T-helper 1 cell (primary cell): ENCODE measurements around the gene VWA3A.
"Not testable (repeated sequence)": the region's sequence is repeated elsewhere in the genome, so short reads cannot be mapped to it uniquely, and the experiment has no call there.

Experiments used
- DNase-seq, 5 donors: peaks; one replicate each; pipeline ENCODE4 v3.0.0-alpha.2; 2012 to 2020

VWA3A gene

GRCh38 chr16:22091721-22092120, 620 bp upstream of the VWA3A start:
- DNase-seq, result no peak

DNA sequence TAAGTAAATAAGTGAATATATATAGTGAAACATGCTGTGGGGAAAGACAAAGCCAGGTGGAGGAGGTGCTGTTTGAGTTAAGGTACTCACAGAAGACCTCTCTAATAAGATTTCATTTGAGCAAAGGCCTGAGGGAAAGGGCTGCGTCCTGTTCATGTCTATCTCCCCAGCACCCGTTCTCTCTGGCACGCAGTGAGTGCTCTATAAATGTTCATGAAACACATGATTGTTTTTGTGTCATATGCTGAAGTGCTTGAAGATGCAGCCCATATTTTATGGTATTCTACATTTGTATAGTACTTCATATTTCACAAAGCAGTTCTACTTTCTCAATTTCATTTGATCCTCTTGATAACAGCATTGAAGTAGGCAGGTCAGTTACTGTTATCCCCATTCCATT, 990 bp downstream of the VWA3A start:
- DNase-seq, result no peak

DNA sequence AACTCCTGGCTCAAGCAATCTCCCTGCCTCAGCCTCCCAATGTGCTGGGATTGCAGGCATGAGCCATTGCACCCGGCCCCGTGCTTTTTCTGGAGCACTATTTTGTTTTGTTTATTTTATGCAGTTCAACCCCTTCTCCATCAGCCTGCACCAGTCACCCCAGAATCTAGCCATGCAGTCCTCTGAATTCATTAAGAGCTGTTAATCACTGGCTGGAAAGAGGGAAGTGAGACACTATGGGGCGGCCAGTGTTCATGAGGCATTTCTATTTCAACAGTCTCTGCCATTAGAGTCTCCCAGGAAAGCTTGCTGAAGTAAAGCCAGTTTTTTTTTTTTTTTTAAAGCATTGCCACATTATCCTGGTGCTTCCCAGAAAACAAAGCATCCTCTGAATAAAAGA, 1.7 kb downstream of the VWA3A start:
- DNase-seq, result no peak

DNA sequence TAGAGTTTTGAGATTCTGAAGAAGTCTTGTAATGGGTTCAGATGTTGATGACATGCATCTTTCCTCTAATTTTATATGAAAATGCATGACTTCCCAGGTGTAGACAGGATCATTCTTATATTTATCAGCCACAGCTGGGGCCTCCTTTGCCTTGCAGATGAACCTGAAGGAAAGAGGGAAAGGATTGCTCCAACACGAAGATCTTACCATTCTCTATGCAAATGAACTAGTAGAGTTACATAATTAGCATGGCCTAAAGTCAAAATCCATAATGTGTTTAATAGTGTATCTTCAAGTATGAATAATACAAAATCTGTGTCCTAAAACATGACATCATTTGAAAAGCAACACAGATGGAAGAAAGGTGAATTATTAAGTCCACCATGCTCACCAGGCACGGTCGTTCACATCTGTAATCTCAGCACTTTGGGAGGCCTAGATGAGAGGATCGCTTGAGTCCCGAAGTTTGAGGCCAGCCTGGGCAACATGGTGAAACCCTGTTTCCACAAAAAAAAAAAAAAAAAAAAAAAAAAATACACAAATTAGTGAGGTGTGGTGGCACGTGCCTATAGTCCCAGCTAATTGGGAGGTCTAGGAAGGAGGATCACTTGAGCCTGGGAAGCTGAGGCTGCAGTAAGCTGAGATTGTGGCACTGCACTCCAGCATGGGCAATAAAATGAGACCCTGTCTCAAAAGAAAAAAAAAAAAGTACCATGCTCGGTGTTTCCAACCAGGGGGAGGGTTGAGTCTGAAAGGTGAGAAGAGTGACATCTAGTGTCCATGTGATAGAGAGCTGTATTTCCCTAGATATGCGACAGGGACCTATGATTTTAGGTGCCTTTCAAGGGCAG, 6.3 kb downstream of the VWA3A start:
- DNase-seq, result peak in 2 of 5 donors; percentile 4 to 50

- no peak for DNase-seq
Observed at GRCh38 chr16:22099256-22099975, 7.1 kb downstream of the VWA3A start.

GRCh38 chr16:22103441-22103840, 11.1 kb downstream of the VWA3A start:
- no peak for DNase-seq

DNA sequence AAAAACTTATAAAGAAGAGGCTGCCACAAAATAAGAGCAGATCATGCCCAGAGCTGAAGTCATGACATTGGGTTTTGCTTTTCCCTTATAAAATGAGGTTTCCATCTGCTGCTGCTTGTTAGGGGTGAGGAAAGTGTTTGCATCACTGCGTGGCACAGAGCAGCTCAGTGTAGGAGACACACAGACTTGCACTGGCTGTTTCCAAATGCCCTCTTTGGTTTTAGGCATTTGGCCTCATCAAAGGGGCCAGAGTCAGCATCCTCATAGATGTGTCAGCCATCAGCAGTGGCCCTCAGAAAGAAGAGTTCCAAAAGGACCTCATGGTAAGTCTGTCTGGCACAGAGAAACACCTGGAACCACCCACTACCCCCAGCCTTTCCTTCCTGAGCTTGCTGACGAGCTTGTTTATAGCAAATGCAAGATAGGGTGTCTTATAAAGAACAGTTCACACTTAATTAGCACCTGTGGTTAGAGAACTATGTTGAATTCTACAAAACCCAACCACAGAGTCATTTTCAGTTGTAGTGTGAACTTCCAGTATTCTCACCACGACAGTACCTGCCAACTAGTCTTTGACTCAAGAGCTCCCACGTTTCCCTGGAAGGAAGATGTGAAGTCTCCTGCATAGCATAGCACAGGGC, 17.0 kb downstream of the VWA3A start:
- DNase-seq, result no peak

DNA sequence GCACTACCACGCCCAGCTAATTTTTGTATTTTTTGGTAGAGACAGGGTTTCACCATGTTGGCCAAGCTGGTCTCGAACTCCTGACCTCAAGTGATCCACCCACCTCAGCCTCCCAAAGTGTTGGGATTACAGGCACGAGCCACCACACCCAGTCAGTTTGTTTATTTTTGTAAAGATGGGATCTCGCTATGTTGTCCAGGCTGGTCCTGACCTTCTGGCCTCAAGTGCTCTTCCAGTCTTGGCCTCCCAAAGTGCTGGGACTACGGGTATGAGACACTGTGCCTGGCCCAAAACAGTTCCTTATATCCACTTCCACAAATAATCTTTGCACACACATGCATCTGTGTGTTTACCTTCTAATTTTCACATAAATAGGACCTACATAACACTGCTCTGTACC, 19.3 kb downstream of the VWA3A start:
- not testable (repeated sequence) for DNase-seq

DNA sequence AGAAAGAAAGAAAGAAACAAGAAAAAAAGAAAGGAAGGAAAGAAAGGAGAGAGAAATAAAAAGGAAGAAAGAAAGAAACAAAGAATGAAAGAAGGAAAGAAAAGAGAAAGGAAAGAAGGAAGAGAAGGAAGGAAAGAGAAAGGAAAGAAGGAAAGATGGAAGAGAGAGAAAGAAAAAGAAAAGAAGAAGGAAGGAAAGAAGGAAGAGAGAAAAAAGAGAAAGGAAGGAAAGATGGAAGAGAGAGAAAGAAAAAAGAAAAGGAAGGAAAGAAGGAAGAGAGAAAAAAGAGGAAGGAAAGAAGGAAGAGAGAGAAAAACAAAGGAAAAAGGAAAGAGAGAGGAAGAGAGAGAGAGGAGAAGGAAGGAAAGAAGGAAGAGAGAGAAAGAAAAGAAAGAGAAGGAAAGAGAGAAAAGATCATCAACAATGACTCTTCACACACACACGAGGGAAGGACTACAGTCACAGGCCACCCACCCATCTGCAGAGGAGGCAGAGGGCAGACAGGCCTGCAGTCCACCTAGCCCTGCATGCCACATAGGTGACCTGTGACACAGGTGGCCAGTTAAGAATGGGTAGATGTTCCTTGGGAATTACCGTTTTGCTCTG, 23.9 kb downstream of the VWA3A start:
- DNase-seq, result no peak

GRCh38 chr16:22117609-22118008, 25.3 kb downstream of the VWA3A start:
- no peak for DNase-seq

DNA sequence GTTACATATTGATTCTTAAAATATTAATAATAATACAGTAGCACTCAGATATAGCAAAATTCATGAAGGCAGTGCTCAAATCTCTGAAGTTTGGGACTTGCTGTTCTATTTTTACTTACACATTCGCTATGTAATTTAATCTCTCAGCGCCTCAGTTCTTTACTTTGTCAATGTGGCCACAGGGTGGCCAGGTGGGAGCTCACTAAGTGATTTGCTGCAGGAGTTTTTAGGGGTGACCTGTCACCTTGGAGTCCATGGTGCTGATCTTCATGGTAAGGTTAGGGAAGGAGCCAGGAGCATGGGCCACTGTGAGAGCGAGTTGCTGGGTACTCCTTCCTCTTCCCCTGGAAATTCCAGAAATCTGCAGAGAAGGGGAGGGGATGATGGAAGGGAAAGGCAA, 28.1 kb downstream of the VWA3A start:
- DNase-seq, result no peak

DNA sequence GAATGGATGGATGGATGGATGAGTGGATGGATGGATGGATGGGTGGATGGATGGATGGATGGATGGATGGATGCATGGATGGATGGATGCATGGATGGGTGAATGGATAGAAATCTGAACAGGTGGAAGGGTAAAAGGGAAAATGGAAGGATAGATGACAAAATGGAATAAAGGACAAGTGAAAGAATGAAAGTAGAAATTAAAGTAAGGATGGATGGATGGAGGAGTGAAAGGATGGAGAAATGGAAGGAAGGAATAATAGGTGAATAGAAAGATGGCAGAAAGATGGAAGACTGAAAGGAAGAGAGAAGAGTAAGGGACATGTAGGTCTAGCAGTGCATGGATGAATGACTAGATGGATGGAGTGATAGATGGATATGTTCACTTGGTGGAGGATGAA, 29.9 kb downstream of the VWA3A start:
- DNase-seq, result no peak

- DNase-seq, result no peak
Observed at GRCh38 chr16:22123146-22123545, 30.8 kb downstream of the VWA3A start.

DNA sequence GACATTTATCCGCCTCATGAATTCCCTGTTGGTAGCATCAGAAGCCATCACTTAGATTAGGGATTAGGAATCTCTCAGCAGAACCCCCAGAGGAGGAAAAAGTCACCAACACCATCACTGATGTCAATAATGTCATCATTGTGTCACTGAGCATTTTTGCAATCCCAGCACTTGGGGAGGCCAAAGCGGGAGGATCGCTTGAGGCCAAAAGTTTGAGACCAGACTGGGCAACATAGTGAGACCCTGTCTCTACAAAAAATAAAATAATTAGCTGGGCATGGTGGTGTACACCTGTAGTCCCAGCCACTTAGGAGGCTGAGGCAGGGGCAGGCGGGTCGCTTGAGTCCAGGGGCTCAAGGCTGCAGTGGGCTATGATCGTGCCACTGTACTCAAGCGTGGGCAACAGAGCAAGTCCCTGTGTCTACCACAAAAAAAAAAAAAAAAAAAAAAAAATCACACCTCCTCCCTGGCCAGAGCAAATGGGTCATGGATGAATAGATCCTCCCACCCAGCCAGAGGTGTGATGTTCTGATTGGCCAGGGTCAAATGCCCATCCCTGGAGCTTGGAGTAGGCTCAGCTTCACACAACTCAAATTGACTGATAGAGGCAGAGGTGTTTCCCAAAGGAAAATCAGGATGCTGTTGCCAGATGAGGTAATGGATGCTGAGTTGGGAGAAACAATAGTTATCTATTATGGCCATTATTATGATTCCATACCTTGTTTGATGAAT, 31.6 kb downstream of the VWA3A start:
- DNase-seq, result no peak

GRCh38 chr16:22124583-22125284, 32.4 kb downstream of the VWA3A start:
- no peak for DNase-seq

- DNase-seq, result no peak
Observed at GRCh38 chr16:22126037-22126558, 33.8 kb downstream of the VWA3A start.

DNA sequence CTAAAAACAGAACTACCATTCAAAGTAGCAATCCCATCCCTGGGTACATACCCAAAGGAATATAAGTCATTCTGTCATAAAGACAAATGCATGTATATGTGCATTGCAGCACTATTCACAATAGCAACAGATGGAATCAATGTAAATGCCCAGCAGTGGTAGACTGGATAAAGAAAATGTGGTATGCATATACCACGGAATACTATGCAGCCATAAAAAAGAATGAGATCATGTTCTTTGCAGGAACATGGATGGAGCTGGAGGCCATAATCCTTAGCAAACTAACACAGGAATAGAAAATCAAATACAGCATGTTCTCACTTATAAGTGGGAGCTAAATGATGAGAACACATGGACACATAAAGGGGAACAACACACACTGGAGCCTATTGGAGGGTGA, 36.2 kb downstream of the VWA3A start:
- not testable (repeated sequence) for DNase-seq

DNA sequence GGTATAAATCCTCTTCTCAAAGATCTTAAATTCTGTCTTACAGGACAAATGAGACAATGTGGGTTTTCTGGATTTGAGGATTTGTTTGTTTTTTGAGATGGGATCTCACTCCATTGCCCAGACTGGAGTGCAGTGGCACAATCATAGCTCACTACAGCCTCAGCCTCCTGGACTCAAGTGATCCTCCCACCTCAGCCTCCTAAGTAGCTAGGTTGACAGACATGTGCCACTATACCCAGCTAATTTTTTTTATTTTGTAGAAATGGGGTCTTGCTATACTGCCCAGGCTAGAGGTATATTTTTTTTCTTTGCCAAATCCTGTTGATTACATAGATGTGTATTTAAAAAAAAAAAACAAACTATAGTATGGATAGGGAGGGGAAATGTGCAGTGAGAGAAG, 38.2 kb downstream of the VWA3A start:
- DNase-seq, result no peak

GRCh38 chr16:22132801-22133200, 40.5 kb downstream of the VWA3A start:
- no peak for DNase-seq

DNA sequence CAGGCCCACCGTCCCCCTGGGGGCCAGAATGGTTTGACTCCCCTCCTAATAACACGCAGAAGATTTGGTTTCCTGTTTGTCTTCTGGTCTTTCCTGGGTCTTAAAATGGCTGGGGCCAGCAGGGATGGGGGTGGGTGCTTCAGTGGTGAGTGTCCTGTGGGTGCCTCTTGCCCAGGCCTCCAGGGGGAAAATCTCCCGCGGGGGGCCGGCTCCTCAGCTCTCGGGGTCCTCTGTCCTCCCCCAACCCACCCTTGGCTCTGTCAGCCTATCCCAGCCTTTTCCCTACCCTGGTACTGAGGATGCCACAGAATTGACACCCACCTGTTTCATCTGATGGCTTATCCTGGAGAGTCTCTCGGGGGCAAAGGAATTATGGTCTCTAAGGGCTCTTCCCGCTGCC, 46.1 kb downstream of the VWA3A start:
- DNase-seq, result no peak

GRCh38 chr16:22139008-22139407, 46.7 kb downstream of the VWA3A start:
- DNase-seq, result no peak

GRCh38 chr16:22139732-22140131, 47.4 kb downstream of the VWA3A start:
- DNase-seq, result no peak
